NCI-H748 treated with DMSO at 0.1 percent for 48 hours (cell line): ENCODE results near the gene ABCC11.

Source experiments
- DNase-seq: peaks from one replicate; lab custom pipeline; 2025; lab: John Stamatoyannopoulos, UW

The ABCC11 gene

DNA sequence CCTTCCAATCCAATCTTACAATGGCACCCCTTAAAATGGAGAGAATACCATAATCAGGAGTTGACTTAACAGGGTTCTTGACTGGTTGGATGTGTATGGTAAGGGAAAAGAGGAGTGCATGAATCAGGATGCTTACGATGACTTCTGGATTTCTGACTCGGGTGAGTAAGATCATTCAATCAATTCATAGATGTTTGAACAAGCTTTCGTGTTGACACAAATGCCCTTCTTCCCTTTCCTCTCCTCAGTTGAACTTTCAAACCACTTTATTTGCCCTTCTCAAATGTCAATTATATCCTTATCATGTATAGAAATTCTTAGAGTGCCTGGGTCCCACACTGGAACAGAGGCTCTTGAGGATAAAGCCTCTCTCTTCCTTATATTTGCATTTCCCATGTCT lies 117.4 kb downstream of the ABCC11 start:
- DNase-seq = no peak

DNA sequence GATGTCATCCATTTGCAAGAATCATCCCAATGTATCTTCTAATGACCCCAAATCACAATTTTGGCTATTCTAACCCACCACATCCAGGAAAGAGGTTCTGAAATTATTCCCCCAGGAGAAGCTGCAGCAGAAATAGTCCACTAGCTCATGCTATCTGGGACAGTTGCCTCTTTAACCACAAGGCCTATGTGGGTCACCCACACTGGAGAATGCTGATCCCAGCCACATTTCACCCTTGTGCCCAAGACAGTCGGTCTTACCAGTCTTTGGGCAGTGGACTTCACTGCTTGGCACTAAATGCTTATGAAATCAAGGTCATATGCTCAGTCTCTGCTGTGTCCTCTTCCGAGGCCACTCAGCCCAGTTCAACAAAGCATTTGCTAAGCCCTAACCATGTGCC lies 118.6 kb downstream of the ABCC11 start:
- no peak for DNase-seq

DNA sequence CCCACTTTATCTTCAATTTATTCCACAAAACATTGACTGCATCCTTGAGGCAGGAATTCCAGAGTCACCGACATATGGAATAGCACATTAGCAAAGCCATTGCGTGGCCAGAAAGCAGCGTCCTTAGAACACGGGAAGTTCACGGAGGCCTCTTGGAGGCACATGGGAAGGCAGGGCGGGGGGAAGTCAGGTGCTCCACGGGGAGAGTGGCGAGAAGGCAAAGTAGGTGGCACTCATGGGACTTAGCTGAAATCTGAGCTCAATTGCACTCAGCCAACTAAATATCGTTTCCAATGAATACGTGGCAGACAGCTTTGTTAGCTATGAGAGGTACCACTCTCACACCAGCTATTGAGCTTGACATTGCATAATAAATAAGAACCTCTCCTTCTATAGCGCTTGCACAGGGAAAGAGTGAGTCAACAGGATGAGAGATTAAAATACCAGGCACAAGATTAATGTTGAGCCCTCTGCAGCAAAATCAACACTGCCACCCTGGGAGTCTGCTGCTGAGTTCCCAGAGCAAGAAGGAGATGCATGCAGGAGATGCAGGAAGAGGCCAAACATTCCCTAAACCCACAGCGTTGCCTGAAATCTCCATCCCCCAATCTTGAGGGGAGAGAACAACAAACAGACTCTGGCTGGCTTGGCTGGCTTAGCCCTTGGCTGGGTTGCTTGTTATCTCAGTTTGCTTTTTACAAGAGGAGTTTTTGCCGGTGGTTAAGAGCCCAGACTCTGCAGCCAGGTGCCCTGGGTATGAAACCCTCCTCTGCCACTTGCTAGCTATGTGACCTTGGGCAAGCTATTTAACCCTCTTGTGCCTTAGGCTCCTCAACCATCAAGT lies 120.3 kb downstream of the ABCC11 start:
- no peak for DNase-seq

DNA sequence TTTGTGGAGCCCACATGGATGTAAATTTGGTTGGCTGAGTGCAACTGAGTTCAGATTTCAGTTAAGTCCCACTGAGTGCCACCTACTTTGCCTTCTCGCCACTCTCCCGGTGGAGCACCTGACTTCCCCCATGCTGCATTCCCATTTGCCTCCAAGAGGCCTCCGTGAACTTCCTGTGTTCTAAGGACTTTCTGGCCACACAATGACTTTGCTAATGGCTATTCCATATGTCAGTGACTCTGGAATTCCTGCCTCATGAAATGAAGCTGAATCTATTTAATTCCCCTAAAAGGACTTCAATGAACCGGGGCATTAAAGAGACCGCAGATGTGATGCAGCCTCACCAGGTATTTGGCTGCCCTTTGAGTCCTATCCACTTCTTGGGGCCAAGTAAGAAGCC lies 121.5 kb downstream of the ABCC11 start:
- no peak for DNase-seq

DNA sequence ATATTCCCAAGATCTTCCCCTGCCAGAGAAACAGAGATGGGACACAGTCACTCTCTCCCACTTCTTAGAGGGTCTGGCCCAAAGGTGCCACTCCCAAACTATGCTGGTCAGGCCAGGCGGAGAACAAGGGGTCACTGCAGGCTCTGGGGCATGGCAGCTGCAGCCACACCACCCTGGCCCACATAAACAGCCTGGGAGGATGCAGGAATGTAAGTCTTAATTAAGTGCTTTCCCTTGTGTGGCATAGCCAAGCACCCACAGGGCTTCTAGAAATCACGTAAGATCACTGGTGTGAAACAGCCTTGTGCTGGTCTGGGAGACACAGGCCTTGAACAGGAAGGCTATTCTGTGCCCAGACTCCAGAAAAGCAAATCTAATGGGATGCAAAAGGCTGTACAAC lies 123.1 kb downstream of the ABCC11 start:
- no peak for DNase-seq

DNA sequence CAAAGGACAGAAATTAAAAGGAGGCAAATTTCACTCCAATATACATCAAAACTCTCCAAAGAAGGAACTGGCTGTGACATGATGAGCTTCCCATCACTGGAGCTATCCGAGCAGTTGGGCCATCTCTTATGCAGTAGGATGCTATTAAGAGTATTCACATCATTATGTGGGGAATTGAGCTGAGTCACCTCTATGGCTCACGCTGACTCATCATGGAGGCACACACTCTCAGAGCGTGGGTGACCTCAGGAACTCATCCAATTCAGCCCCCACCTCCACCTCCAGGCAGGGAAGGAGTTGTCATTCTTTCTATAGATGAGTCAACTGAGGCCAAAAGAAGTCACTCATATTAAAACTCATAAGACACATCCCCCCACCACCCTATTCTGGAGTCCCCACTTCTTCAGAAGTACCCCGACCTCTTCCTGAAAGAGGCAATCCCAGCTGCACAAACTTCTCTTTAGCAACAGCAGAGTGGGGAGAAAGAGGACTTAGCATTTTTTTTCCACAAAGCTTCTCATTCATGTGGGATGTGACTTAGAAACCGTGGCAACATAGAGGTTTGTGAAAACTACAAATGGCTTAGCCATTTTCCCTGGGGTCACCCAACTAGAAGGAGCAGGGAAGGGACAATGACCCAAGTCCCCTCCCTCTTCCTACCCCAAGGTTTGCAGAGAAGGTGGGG lies 124.1 kb downstream of the ABCC11 start:
- DNase-seq = no peak

DNA sequence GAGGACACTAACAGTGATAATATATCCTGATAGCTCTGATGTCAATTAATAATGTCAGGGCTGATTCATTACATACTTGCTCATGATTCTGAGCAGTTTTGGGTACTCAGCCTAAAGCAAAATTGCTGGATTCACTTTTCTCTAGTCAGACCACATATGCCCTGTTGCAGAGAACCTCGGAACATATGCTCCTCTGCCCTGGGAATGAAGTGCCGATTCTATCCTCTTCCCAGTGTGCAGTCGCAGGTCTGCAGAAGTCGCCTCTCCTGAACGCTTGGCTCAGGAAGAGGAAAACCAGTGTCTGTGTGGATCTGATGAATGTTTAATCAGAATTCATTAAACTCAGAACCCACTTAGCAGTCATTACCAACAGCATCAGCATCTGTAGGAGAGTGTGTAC lies 126.1 kb downstream of the ABCC11 start:
- no peak for DNase-seq

DNA sequence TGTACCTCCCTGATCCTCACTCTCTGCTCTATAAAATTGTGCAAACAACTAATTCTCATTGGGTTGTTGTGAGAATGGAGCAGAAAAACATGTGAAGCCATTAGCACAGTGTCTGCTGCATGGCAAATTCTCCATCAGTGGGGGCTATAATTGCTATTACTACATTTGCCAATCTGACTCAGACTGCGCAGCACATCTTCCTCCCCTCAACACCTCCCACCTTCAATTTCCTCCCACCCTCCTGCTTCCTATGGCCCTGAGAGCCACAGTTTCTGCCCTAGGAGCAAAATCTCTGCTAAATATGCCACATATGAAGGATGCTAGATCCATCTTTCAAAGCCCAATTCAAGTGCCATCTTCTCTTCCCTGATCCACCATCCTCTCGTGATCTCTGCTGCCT lies 128.5 kb downstream of the ABCC11 start:
- DNase-seq = no peak

DNA sequence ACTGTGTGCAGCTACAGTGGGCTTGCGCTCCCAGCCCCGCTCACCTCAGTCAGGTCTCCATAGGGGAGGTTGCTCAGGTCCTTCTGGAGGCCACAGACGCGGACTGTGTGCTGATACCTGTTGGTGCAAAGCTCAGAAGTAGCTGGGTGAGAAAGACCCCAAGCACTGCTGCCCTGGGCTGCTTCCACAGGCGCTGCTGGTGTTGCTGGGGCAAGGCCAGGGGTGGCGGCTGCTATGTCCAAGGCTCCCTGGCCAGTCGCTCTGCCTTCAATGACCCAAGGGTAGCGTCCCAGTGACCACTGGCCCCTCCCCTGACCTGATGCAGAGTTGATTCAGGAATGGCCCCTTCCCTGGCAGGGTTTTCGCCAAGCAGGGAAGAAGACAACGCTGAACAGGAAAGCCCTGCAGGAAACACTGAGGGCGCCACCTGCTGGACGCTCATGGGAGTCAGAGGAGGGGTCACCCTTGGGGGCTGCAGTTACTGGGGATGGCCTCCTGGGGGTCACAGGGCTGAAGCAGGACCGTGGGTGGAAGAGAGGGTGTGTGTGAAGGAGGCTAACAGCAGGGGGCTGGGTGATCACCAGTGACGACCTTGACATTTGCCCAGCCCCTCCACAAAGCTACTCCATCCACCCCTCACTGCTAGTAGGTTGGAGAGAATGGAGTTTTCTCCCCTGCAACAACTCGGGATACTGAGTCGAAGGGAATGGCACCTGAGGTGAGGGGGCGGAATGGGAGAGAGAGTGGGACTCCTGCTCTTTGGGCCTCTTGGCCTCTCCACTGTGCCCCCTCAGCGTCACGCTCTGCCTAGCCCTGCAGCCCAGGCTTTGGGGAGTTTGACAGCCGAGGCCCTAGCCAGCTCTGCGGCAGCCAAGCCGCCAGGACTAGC lies 129.9 kb downstream of the ABCC11 start:
- no peak for DNase-seq
